Measurements from ENCODE around the gene FHOD3. TPM values are rescaled to one million over a fixed set of nuclear protein-coding genes. Genes with fewer than 3 reads are reported as not detected.
A peak's percentile ranks its signal among the peaks of the same experiment; 100 is the strongest.

FHOD3 gene
- total and polyA plus RNA-seq, 2 of the 8 experiments (the other 6 are each of a cell fraction or from before 2014, with no cell fraction given): 9.7 to 10.5 TPM

- POLR2A ChIA-PET (ENCODE audit: partially characterized antibody): no interaction called here
- H3K4me2 ChIP-seq (ENCODE audit: insufficient read depth in 1 of 2, low read depth in 2 of 2, low read length in 2 of 2): no peak overlapping the region
- TF ChIP-seq BACH1 (IDR thresholded peaks at IDR 0.05; ENCODE audit: low read length) (no peak), EZH2 (IDR thresholded peaks at IDR 0.05; ENCODE audit: low read depth, low read length, severe bottlenecking) (no peak), SAP30 (IDR thresholded peaks at IDR 0.05; ENCODE audit: insufficient read depth, insufficient replicate concordance, low read length) (no peak), E2F6 (IDR thresholded peaks at IDR 0.05) (no peak), NRF1 (IDR thresholded peaks at IDR 0.05; ENCODE audit: low read depth, low read length) (no peak), GABPA (IDR thresholded peaks at IDR 0.05; ENCODE audit: borderline replicate concordance, insufficient read depth, low read length) (no peak), POU5F1 (IDR thresholded peaks at IDR 0.05; ENCODE audit: low read depth, low read length) (no peak), EGR1 (IDR thresholded peaks at IDR 0.05; ENCODE audit: borderline replicate concordance, low read depth, low read length) (no peak), ASH2L (IDR thresholded peaks at IDR 0.05; ENCODE audit: low read length) (no peak), BRCA1 (IDR thresholded peaks at IDR 0.05; ENCODE audit: low read depth, low read length) (no peak), SUZ12 (IDR thresholded peaks at IDR 0.05; ENCODE audit: low read length) (no peak), MAX (IDR thresholded peaks at IDR 0.05) (no peak)
- TF ChIP-seq, protein P1, sequence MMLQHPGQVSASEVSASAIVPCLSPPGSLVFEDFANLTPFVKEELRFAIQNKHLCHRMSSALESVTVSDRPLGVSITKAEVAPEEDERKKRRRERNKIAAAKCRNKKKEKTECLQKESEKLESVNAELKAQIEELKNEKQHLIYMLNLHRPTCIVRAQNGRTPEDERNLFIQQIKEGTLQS (IDR thresholded peaks at IDR 0.05; ENCODE audit: insufficient read depth, low read depth, low read length): no peak
Observed at GRCh38 chr18:36625386-36625785, 327.9 kb downstream of the FHOD3 start.

More at GRCh38 chr18:36625386-36625785, 327.9 kb downstream of the FHOD3 start:
- Histone ChIP-seq H3K23ac (ENCODE audit: insufficient read length) (no peak overlapping the region), H3K36me3 (ENCODE audit: control insufficient read depth in 2 of 4, insufficient read depth in 4 of 4, low read length in 3 of 4) (no peaks in the 10 kb centered on the region), H3K56ac (replicated peaks; ENCODE audit: insufficient read length, low read depth, low read length) (no peak overlapping the region), H3K9ac (replicated peaks in 1 of 4; ENCODE audit: extremely low read depth in 1 of 4, low read depth in 3 of 4, low read length in 3 of 4) (no peak overlapping the region), H3K4me3 (ENCODE audit: extremely low read depth in 1 of 4, insufficient read depth in 2 of 4, low read depth in 3 of 4, low read length in 4 of 4) (no peak overlapping the region), H2BK120ac (replicated peaks; ENCODE audit: low read depth, low read length) (no peak overlapping the region), H3K27me3 (replicated peaks in 1 of 4; ENCODE audit: control insufficient read depth in 3 of 4, extremely low read depth in 1 of 4, insufficient read depth in 3 of 4, low read length in 3 of 4) (no peaks in the 10 kb centered on the region), H3K9me3 (ENCODE audit: insufficient read depth in 2 of 2, low read depth in 1 of 2, low read length in 1 of 2) (no peaks in the 10 kb centered on the region), H2BK15ac (ENCODE audit: low read length) (no peak overlapping the region), H2AK5ac (ENCODE audit: low read depth, low read length) (no peak overlapping the region), H3K23me2 (ENCODE audit: low read depth, low read length) (no peaks in the 10 kb centered on the region), H4K91ac (replicated peaks; ENCODE audit: insufficient read length, low read length) (no peak overlapping the region), H4K20me1 (replicated peaks in 1 of 2; ENCODE audit: control insufficient read depth in 1 of 2, insufficient read depth in 2 of 2, low read length in 2 of 2) (no peaks in the 10 kb centered on the region), H4K8ac (ENCODE audit: extremely low read depth, insufficient read depth, low read length) (peak overlapping the region; percentile 53; the same call in 1 of the 2 replicates), H3K18ac (ENCODE audit: extremely low read depth, low read length) (no peak overlapping the region), H3K79me1 (ENCODE audit: low read depth, low read length) (no peaks in the 10 kb centered on the region), H3K4ac (replicated peaks; ENCODE audit: insufficient read length, low read depth, low read length) (no peak overlapping the region), H3K14ac (ENCODE audit: insufficient read length) (no peak overlapping the region), H3K27ac (ENCODE audit: low read depth, low read length) (no peak overlapping the region), H3K4me1 (replicated peaks in 1 of 4; ENCODE audit: control insufficient read depth in 3 of 4, insufficient read depth in 4 of 4, low read length in 3 of 4) (no peaks in the 10 kb centered on the region), H4K5ac (ENCODE audit: insufficient read length, low read depth, low read length) (no peak overlapping the region), H3K79me2 (ENCODE audit: control insufficient read depth in 1 of 2, insufficient read depth in 2 of 2, low read length in 2 of 2) (no peaks in the 10 kb centered on the region), H2BK20ac (ENCODE audit: low read length) (no peak overlapping the region), H2AFZ (ENCODE audit: low read length) (no peak overlapping the region), H2BK12ac (ENCODE audit: low read depth, low read length) (no peak overlapping the region), H2BK5ac (ENCODE audit: low read depth, low read length) (no peak overlapping the region)
- CTCF ChIA-PET (ENCODE audit: partially characterized antibody): interaction anchor here (0.6 to 2.6 kb wide), 17 partner anchors 9 to 407 kb away, joined by 3 to 11 read pairs (median 4); no protein-coding TSS in a partner anchor
- no peak for DNase-seq (ENCODE audit: low read depth in 1 of 2, low spot score in 2 of 2)
- no peak for FAIRE-seq
- WGBS, 2 experiments (ENCODE audit: extremely low coverage in 1 of 2, insufficient coverage in 1 of 2, insufficient read length in 1 of 2, insufficient replicate concordance in 2 of 2, low coverage in 1 of 2, low lambda C conversion rate in 2 of 2, missing lambda C conversion rate in 1 of 2): 97% methylated on average over 19 of the region's 19 CpGs; no CpG with 5 or more reads in 1 of the 2 experiments
